Measurements from ENCODE around the gene TLK1.

DNA sequence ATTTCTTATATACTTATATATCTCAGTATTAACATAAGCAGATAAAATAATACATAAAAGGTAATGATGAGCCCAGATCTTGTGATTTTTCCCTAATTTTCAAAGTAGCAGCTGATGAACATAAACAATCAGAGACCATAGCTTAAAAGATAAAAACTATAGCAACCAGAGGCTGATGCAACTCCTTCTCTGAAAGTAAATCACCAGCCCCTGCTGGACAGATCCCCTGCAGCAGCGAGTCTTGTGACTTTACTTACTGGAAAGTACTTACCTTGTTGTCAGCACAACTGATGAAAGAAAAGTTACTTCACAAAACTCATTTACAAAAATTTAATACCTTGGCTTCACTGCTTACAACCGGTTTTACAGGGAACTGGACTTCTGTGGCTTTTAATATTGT lies 164.4 kb downstream of the TLK1 start:
- TF ChIP-seq, protein P1, sequence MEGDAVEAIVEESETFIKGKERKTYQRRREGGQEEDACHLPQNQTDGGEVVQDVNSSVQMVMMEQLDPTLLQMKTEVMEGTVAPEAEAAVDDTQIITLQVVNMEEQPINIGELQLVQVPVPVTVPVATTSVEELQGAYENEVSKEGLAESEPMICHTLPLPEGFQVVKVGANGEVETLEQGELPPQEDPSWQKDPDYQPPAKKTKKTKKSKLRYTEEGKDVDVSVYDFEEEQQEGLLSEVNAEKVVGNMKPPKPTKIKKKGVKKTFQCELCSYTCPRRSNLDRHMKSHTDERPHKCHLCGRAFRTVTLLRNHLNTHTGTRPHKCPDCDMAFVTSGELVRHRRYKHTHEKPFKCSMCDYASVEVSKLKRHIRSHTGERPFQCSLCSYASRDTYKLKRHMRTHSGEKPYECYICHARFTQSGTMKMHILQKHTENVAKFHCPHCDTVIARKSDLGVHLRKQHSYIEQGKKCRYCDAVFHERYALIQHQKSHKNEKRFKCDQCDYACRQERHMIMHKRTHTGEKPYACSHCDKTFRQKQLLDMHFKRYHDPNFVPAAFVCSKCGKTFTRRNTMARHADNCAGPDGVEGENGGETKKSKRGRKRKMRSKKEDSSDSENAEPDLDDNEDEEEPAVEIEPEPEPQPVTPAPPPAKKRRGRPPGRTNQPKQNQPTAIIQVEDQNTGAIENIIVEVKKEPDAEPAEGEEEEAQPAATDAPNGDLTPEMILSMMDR (conservative IDR thresholded peaks at IDR 0.05; ENCODE audit: low read length) = no peak
- no peak for TF ChIP-seq EZH2phosphoT487 (IDR thresholded peaks at IDR 0.05; ENCODE audit: borderline replicate concordance, low read depth, low read length)
